ENCODE data around the gene RUFY3.

RUFY3 gene

DNA sequence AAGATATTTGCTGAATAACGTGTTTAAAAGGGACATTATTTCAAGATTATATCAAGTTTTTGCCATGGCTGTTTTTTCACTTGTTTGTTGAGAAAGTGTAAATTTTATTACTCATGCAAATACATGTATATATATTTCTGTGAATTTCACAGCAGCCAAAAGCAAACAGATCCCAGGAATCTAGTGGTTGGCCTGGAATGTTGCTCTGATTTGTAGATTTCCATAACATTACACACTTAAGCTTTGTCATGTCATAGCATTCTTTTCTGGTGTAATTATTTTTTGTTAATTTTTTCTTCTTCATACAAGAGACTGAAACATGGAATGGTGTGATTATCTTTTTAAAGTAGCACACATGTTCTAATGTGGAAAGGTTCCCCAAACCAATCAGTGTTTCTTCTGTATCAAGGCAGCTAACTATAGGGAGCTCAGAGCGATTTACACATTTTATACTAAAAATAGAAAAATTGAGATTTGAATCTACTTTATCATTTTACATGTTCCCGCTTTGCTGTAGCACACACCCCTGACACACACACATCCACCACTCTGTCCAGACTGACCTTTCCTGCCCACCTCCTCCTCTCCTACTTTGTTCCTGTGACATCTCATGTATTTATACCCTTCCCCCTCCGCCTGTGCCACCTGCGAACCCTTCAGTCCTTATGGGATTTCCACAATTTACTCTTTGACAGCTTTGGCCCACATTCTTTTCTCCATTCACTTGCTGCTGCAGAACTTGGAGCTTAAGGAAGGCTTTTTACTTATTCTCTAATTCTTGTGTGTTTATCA lies 20.3 kb downstream of the RUFY3 start:
- Histone ChIP-seq H3K27ac (ENCODE audit: low read length) (no peak overlapping the region), H3K4me1 (ENCODE audit: low read length) (peaks cover 4% of the 10 kb centered on the region), H3K36me3 (replicated peaks; ENCODE audit: insufficient read depth, low read length) (no peaks in the 10 kb centered on the region), H3K4me3 (ENCODE audit: low read length) (no peak overlapping the region), H3F3A (ENCODE audit: insufficient read depth, low read length) (no peaks in the 10 kb centered on the region; the same call in 1 of the 2 replicates), H3K9me3 (replicated peaks; ENCODE audit: insufficient read depth, low read length) (no peaks in the 10 kb centered on the region), H3K79me2 (ENCODE audit: low read length) (peaks cover 68% of the 10 kb centered on the region), H3K9ac (ENCODE audit: low read length) (no peak overlapping the region), H3K4me2 (ENCODE audit: low read depth, low read length) (no peak overlapping the region), H3K9me2 (replicated peaks; ENCODE audit: insufficient read depth, low read length) (no peaks in the 10 kb centered on the region), H2AFZ (ENCODE audit: low read length) (no peak overlapping the region), H3K27me3 (replicated peaks; ENCODE audit: insufficient read depth, low read length) (no peaks in the 10 kb centered on the region), H4K20me1 (ENCODE audit: insufficient read depth, low read length) (no peaks in the 10 kb centered on the region)
- no peak for DNase-seq
- TF ChIP-seq, protein P1, sequence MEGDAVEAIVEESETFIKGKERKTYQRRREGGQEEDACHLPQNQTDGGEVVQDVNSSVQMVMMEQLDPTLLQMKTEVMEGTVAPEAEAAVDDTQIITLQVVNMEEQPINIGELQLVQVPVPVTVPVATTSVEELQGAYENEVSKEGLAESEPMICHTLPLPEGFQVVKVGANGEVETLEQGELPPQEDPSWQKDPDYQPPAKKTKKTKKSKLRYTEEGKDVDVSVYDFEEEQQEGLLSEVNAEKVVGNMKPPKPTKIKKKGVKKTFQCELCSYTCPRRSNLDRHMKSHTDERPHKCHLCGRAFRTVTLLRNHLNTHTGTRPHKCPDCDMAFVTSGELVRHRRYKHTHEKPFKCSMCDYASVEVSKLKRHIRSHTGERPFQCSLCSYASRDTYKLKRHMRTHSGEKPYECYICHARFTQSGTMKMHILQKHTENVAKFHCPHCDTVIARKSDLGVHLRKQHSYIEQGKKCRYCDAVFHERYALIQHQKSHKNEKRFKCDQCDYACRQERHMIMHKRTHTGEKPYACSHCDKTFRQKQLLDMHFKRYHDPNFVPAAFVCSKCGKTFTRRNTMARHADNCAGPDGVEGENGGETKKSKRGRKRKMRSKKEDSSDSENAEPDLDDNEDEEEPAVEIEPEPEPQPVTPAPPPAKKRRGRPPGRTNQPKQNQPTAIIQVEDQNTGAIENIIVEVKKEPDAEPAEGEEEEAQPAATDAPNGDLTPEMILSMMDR (IDR thresholded peaks at IDR 0.05; ENCODE audit: low read length): no peak
- no peak for TF ChIP-seq EZH2phosphoT487 (IDR thresholded peaks at IDR 0.05; ENCODE audit: low read length)
- TF ChIP-seq EZH2 (optimal IDR thresholded peaks at IDR 0.05; ENCODE audit: low read depth, low read length): no peak

DNA sequence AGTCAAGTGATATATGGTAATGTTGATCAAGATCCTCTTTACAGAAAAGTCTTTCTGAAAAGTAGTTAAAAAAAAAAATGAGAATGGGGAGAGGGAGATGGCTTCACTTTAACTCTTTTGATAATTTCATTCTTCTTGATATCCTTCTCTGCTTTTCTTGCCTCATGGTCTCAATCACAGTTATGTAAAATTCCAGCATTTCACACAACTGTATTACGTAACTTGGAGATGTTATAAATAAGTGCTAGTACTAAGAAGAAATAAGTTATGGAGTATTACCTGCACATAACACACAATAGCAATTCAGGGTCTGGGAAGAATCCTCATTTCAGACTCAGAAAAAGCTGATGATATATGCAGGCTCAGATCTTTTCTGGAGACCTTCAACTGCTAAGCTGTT lies 22.0 kb downstream of the RUFY3 start:
- H2AFZ ChIP-seq (ENCODE audit: low read length): no peak overlapping the region
- DNase-seq: no peak
- H3K4me2 ChIP-seq (ENCODE audit: low read depth, low read length): no peak overlapping the region
- TF ChIP-seq EZH2 (optimal IDR thresholded peaks at IDR 0.05; ENCODE audit: low read depth, low read length) (no peak), EZH2phosphoT487 (IDR thresholded peaks at IDR 0.05; ENCODE audit: low read length) (no peak)
- TF ChIP-seq, protein P1 (IDR thresholded peaks at IDR 0.05; ENCODE audit: low read length): no peak
- H3K9ac ChIP-seq (ENCODE audit: low read length): no peak overlapping the region
- H3K27ac ChIP-seq (ENCODE audit: low read length): no peak overlapping the region
- no peaks in the 10 kb centered on the region for H3K36me3 ChIP-seq (replicated peaks; ENCODE audit: insufficient read depth, low read length)
- peaks cover 68% of the 10 kb centered on the region for H3K79me2 ChIP-seq (ENCODE audit: low read length)
- H3F3A ChIP-seq (ENCODE audit: insufficient read depth, low read length): no peaks in the 10 kb centered on the region
- no peaks in the 10 kb centered on the region for H3K9me2 ChIP-seq (replicated peaks; ENCODE audit: insufficient read depth, low read length)
- no peaks in the 10 kb centered on the region for H3K27me3 ChIP-seq (replicated peaks; ENCODE audit: insufficient read depth, low read length)
- no peak overlapping the region for H3K4me3 ChIP-seq (ENCODE audit: low read length)
- no peaks in the 10 kb centered on the region for H3K9me3 ChIP-seq (replicated peaks; ENCODE audit: insufficient read depth, low read length)
- no peaks in the 10 kb centered on the region for H4K20me1 ChIP-seq (ENCODE audit: insufficient read depth, low read length)
- H3K4me1 ChIP-seq (ENCODE audit: low read length): no peaks in the 10 kb centered on the region

DNA sequence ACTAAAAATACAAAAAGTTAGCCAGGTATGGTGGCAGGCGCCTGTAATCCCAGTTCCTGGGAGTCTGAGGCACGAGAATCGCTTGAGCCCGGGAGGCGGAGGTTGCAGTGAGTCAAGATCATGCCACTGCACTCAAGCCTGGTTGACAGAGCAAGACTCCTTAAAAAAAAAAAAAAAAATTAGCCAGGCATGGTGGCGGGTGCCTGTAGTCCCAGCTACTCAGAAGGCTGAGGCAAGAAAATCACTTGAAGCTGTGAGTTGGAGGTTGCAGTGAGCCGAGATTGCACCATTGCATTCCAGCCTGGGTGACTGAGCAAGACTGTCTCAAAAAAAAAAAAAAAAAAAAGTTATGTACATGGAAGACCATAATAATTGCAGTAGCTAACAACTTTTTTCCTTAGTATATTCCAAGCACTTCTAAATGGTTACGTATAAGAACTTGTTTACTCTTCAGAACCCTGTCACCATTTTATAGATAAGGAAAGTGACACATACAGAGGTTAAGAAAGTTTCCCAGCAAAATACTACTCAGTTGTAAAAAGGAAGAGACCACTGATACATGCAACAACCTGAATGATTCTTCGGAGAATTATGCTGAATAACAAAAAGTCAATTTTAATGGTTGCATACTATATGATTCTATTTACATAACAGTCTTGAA lies 24.5 kb downstream of the RUFY3 start:
- no peaks in the 10 kb centered on the region for H4K20me1 ChIP-seq (ENCODE audit: insufficient read depth, low read length)
- no peaks in the 10 kb centered on the region for H3F3A ChIP-seq (ENCODE audit: insufficient read depth, low read length)
- H3K9me3 ChIP-seq (replicated peaks; ENCODE audit: insufficient read depth, low read length): no peaks in the 10 kb centered on the region
- no peak overlapping the region for H3K4me2 ChIP-seq (ENCODE audit: low read depth, low read length)
- TF ChIP-seq EZH2phosphoT487 (IDR thresholded peaks at IDR 0.05; ENCODE audit: low read length): no peak
- no peaks in the 10 kb centered on the region for H3K4me1 ChIP-seq (ENCODE audit: low read length)
- no peaks in the 10 kb centered on the region for H3K36me3 ChIP-seq (replicated peaks; ENCODE audit: insufficient read depth, low read length)
- no peak overlapping the region for H3K9ac ChIP-seq (ENCODE audit: low read length)
- H3K79me2 ChIP-seq (ENCODE audit: low read length): peaks cover 52% of the 10 kb centered on the region
- H3K4me3 ChIP-seq (ENCODE audit: low read length): no peak overlapping the region
- no peak overlapping the region for H2AFZ ChIP-seq (ENCODE audit: low read length)
- H3K27ac ChIP-seq (ENCODE audit: low read length): no peak overlapping the region
- H3K27me3 ChIP-seq (replicated peaks; ENCODE audit: insufficient read depth, low read length): no peaks in the 10 kb centered on the region
- no peak for DNase-seq
- no peaks in the 10 kb centered on the region for H3K9me2 ChIP-seq (replicated peaks; ENCODE audit: insufficient read depth, low read length)

DNA sequence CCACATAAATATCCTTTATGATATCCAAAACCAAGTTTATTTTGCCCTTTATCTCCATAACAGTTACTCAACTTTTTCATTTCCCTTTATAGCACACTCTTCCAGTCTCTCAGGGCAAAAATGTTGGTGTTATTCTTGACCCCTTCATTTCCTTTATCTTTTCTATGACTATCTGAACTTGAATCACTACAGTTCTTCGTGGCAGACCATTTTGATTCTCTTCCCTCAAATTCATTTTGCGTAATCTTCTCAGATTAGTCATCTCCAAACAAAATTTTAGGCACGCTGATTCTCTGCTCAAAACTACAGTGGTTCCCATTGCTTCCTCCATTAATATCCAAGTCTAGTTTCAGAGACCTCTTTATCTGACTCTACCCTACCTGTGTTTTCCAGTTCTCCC lies 26.1 kb downstream of the RUFY3 start:
- H3K4me3 ChIP-seq (ENCODE audit: low read length): no peak overlapping the region
- H4K20me1 ChIP-seq (ENCODE audit: insufficient read depth, low read length): no peaks in the 10 kb centered on the region
- no peaks in the 10 kb centered on the region for H3K27me3 ChIP-seq (replicated peaks; ENCODE audit: insufficient read depth, low read length)
- H3K9me3 ChIP-seq (replicated peaks; ENCODE audit: insufficient read depth, low read length): no peaks in the 10 kb centered on the region
- no peaks in the 10 kb centered on the region for H3F3A ChIP-seq (ENCODE audit: insufficient read depth, low read length)
- H3K4me1 ChIP-seq (ENCODE audit: low read length): no peaks in the 10 kb centered on the region
- H3K9ac ChIP-seq (ENCODE audit: low read length): no peak overlapping the region
- no peak overlapping the region for H3K27ac ChIP-seq (ENCODE audit: low read length)
- H2AFZ ChIP-seq (ENCODE audit: low read length): no peak overlapping the region
- peaks cover 50% of the 10 kb centered on the region for H3K79me2 ChIP-seq (ENCODE audit: low read length)
- no peak overlapping the region for H3K4me2 ChIP-seq (ENCODE audit: low read depth, low read length)
- no peaks in the 10 kb centered on the region for H3K36me3 ChIP-seq (replicated peaks; ENCODE audit: insufficient read depth, low read length)
- TF ChIP-seq EZH2phosphoT487 (IDR thresholded peaks at IDR 0.05; ENCODE audit: low read length) (no peak), EZH2 (optimal IDR thresholded peaks at IDR 0.05; ENCODE audit: low read depth, low read length) (no peak)
- TF ChIP-seq, protein P1 (IDR thresholded peaks at IDR 0.05; ENCODE audit: low read length): no peak
- no peaks in the 10 kb centered on the region for H3K9me2 ChIP-seq (replicated peaks; ENCODE audit: insufficient read depth, low read length)
- DNase-seq: no peak
